ENCODE results near the gene ARFGAP2. TPM values are rescaled to one million over a fixed set of nuclear protein-coding genes. Genes with fewer than 3 reads are reported as not detected.

Gene ARFGAP2
- total and polyA plus RNA-seq, 2 donors from 2014 or later, result 59.3 to 87.5 TPM

- intact Hi-C loops (cut with DNase I), result no loop called here
- Histone ChIP-seq H3K27me3 (ENCODE audit: control insufficient read depth, insufficient read depth, low read length) (no peaks in the 10 kb centered on the region), H3K9me3 (ENCODE audit: control insufficient read depth in 2 of 3, insufficient read depth in 1 of 3, low read length in 3 of 3) (no peaks in the 10 kb centered on the region), H3K27ac (ENCODE audit: low read depth in 2 of 2, low read length in 2 of 2) (no peak overlapping the region), H3K4me3 (ENCODE audit: low read length in 3 of 3) (no peak overlapping the region), H3K4me1 (ENCODE audit: control insufficient read depth in 2 of 3, insufficient read depth in 2 of 3, low read depth in 1 of 3, low read length in 3 of 3) (peaks cover 0 to 2% (median 0%) of the 10 kb centered on the region in 3 donors), H3K9ac (ENCODE audit: low read length in 3 of 3) (no peak overlapping the region), H3K36me3 (ENCODE audit: control insufficient read depth in 2 of 3, insufficient read depth in 3 of 3, low read length in 3 of 3) (peaks cover 0 to 10% (median 7%) of the 10 kb centered on the region in 3 donors)
- DNase-seq (no peak), FAIRE-seq (no peak)
- TF ChIP-seq CTCF (IDR thresholded peaks at IDR 0.05; ENCODE audit: borderline replicate concordance, extremely low read depth, insufficient read depth), result no peak
Measured at GRCh38 chr11:47136327-47136726, 40.4 kb downstream of the ARFGAP2 start.

- Histone ChIP-seq H3K9me3 (ENCODE audit: control insufficient read depth in 2 of 3, insufficient read depth in 1 of 3, low read length in 3 of 3) (no peaks in the 10 kb centered on the region), H3K4me3 (ENCODE audit: low read length in 3 of 3) (no peak overlapping the region), H3K27me3 (ENCODE audit: control insufficient read depth, insufficient read depth, low read length) (no peaks in the 10 kb centered on the region), H3K4me1 (ENCODE audit: control insufficient read depth in 2 of 3, insufficient read depth in 2 of 3, low read depth in 1 of 3, low read length in 3 of 3) (peaks cover 0 to 2% (median 0%) of the 10 kb centered on the region in 3 donors), H3K36me3 (ENCODE audit: control insufficient read depth in 2 of 3, insufficient read depth in 3 of 3, low read length in 3 of 3) (peaks cover 0 to 6% (median 4%) of the 10 kb centered on the region in 3 donors), H3K9ac (ENCODE audit: low read length in 3 of 3) (no peak overlapping the region), H3K27ac (ENCODE audit: low read depth in 2 of 2, low read length in 2 of 2) (no peak overlapping the region)
- DNase-seq (no peak), FAIRE-seq (no peak)
- no peak for TF ChIP-seq CTCF (IDR thresholded peaks at IDR 0.05; ENCODE audit: borderline replicate concordance, extremely low read depth, insufficient read depth)
- intact Hi-C loops (cut with DNase I), result no loop called here
Measured at GRCh38 chr11:47132981-47133380, 43.7 kb downstream of the ARFGAP2 start.

- no peak overlapping the region for H3K27ac ChIP-seq (ENCODE audit: low read depth in 2 of 2, low read length in 2 of 2)
- intact Hi-C loops (cut with DNase I), result no loop called here
Measured at GRCh38 chr11:47132490-47132889, 44.2 kb downstream of the ARFGAP2 start.

More at GRCh38 chr11:47132490-47132889, 44.2 kb downstream of the ARFGAP2 start:
- Histone ChIP-seq H3K27me3 (ENCODE audit: control insufficient read depth, insufficient read depth, low read length) (no peaks in the 10 kb centered on the region), H3K4me3 (ENCODE audit: low read length in 3 of 3) (no peak overlapping the region), H3K36me3 (ENCODE audit: control insufficient read depth in 2 of 3, insufficient read depth in 3 of 3, low read length in 3 of 3) (peaks cover 0 to 1% (median 0%) of the 10 kb centered on the region in 3 donors), H3K9me3 (ENCODE audit: control insufficient read depth in 2 of 3, insufficient read depth in 1 of 3, low read length in 3 of 3) (no peaks in the 10 kb centered on the region), H3K4me1 (ENCODE audit: control insufficient read depth in 2 of 3, insufficient read depth in 2 of 3, low read depth in 1 of 3, low read length in 3 of 3) (peaks cover 0 to 2% (median 0%) of the 10 kb centered on the region in 3 donors), H3K9ac (ENCODE audit: low read length in 3 of 3) (no peak overlapping the region)
- no peak for TF ChIP-seq CTCF (IDR thresholded peaks at IDR 0.05; ENCODE audit: borderline replicate concordance, extremely low read depth, insufficient read depth)
- DNase-seq, result no peak
- no peak for FAIRE-seq

Measured in kidney (tissue), 14 donors.